Activated naive CD4-positive, alpha-beta T cell treated with anti-CD3 and anti-CD28 coated beads, Interleukin-2, amount 50 U/mL, for 24 hours (primary cell): Measurements from ENCODE around the gene CNPY3.
"Not testable (repeated sequence)": the region's sequence is repeated elsewhere in the genome, so short reads cannot be mapped to it uniquely, and the experiment has no call there.

Source experiments
- H3K27ac Mint-ChIP-seq: one replicate; pipeline ENCODE4 v1.8.0; 2021; ENCODE audit warnings: mild to moderate bottlenecking, mixed read lengths
- H3K27me3 Mint-ChIP-seq: one replicate; pipeline ENCODE4 v1.8.0; 2021; ENCODE audit warnings: mixed read lengths
- H3K36me3 Mint-ChIP-seq: one replicate; pipeline ENCODE4 v1.8.0; 2021; ENCODE audit warnings: mixed read lengths
- H3K4me1 Mint-ChIP-seq: one replicate; pipeline ENCODE4 v1.8.0; 2021; ENCODE audit warnings: mixed read lengths
- H3K4me3 Mint-ChIP-seq: one replicate; pipeline ENCODE4 v1.8.0; 2021; ENCODE audit warnings: mild to moderate bottlenecking, mixed read lengths
- H3K9me3 Mint-ChIP-seq: one replicate; pipeline ENCODE4 v1.8.0; 2021; ENCODE audit warnings: mixed read lengths

The CNPY3 gene

GRCh38 chr6:42937548-42938427, 8.5 kb downstream of the CNPY3 start:
- Mint-ChIP-seq H3K27me3 (no peaks in the 10 kb centered on the region), H3K4me3 (no peak overlapping the region), H3K4me1 (peaks cover 36% of the 10 kb centered on the region), H3K9me3 (no peaks in the 10 kb centered on the region), H3K36me3 (peaks cover 17% of the 10 kb centered on the region), H3K27ac (no peak overlapping the region)

GRCh38 chr6:42938428-42938796, 9.1 kb downstream of the CNPY3 start:
- Mint-ChIP-seq H3K27me3 (no peaks in the 10 kb centered on the region), H3K4me1 (peaks cover 30% of the 10 kb centered on the region), H3K36me3 (peaks cover 13% of the 10 kb centered on the region), H3K27ac (no peak overlapping the region), H3K9me3 (no peaks in the 10 kb centered on the region), H3K4me3 (no peak overlapping the region)

GRCh38 chr6:42938987-42939809, 9.9 kb downstream of the CNPY3 start:
- Mint-ChIP-seq H3K4me3 (no peak overlapping the region), H3K9me3 (no peaks in the 10 kb centered on the region), H3K27me3 (no peaks in the 10 kb centered on the region), H3K4me1 (peaks cover 22% of the 10 kb centered on the region), H3K27ac (peak overlapping the region; percentile 14), H3K36me3 (peaks cover 12% of the 10 kb centered on the region)

GRCh38 chr6:42939810-42940167, 10.5 kb downstream of the CNPY3 start:
- no peaks in the 10 kb centered on the region for H3K9me3 Mint-ChIP-seq
- H3K4me3 Mint-ChIP-seq: no peak overlapping the region
- H3K4me1 Mint-ChIP-seq: peaks cover 20% of the 10 kb centered on the region
- no peaks in the 10 kb centered on the region for H3K27me3 Mint-ChIP-seq
- H3K27ac Mint-ChIP-seq: no peak overlapping the region
- H3K36me3 Mint-ChIP-seq: peaks cover 12% of the 10 kb centered on the region

- H3K36me3 Mint-ChIP-seq: peaks cover 12% of the 10 kb centered on the region
- H3K27ac Mint-ChIP-seq: no peak overlapping the region
- no peaks in the 10 kb centered on the region for H3K9me3 Mint-ChIP-seq
- no peak overlapping the region for H3K4me3 Mint-ChIP-seq
- H3K27me3 Mint-ChIP-seq: no peaks in the 10 kb centered on the region
- peaks cover 16% of the 10 kb centered on the region for H3K4me1 Mint-ChIP-seq
Measured at GRCh38 chr6:42940493-42941045, 11.3 kb downstream of the CNPY3 start.

- not testable (repeated sequence) for H3K9me3 Mint-ChIP-seq, H3K27me3 Mint-ChIP-seq, H3K4me3 Mint-ChIP-seq
- peaks cover 12% of the 10 kb centered on the region for H3K36me3 Mint-ChIP-seq
- H3K4me1 Mint-ChIP-seq: peaks cover 10% of the 10 kb centered on the region
- peak overlapping the region; percentile 51 for H3K27ac Mint-ChIP-seq
Measured at GRCh38 chr6:42941356-42941755, 12.1 kb downstream of the CNPY3 start.

- no peaks in the 10 kb centered on the region for H3K27me3 Mint-ChIP-seq
- H3K4me3 Mint-ChIP-seq: no peak overlapping the region
- no peaks in the 10 kb centered on the region for H3K9me3 Mint-ChIP-seq
- H3K27ac Mint-ChIP-seq: no peak overlapping the region
- peaks cover 8% of the 10 kb centered on the region for H3K36me3 Mint-ChIP-seq
- H3K4me1 Mint-ChIP-seq: peaks cover 4% of the 10 kb centered on the region
Measured at GRCh38 chr6:42942444-42942843, 13.2 kb downstream of the CNPY3 start.

- peak overlapping the region; percentile 43 for H3K27ac Mint-ChIP-seq
- H3K36me3 Mint-ChIP-seq: peaks cover 6% of the 10 kb centered on the region
- H3K4me3 Mint-ChIP-seq: no peak overlapping the region
- no peaks in the 10 kb centered on the region for H3K27me3 Mint-ChIP-seq
- H3K9me3 Mint-ChIP-seq: no peaks in the 10 kb centered on the region
- no peaks in the 10 kb centered on the region for H3K4me1 Mint-ChIP-seq
Measured at GRCh38 chr6:42947950-42948349, 18.7 kb downstream of the CNPY3 start.

- Mint-ChIP-seq H3K4me3 (no peak overlapping the region), H3K27ac (no peak overlapping the region), H3K36me3 (peaks cover 2% of the 10 kb centered on the region), H3K4me1 (no peaks in the 10 kb centered on the region), H3K9me3 (no peaks in the 10 kb centered on the region), H3K27me3 (no peaks in the 10 kb centered on the region)
Measured at GRCh38 chr6:42952389-42952788, 23.1 kb downstream of the CNPY3 start.

GRCh38 chr6:42954405-42954804, 25.1 kb downstream of the CNPY3 start:
- H3K4me3 Mint-ChIP-seq, H3K9me3 Mint-ChIP-seq, H3K4me1 Mint-ChIP-seq, H3K27me3 Mint-ChIP-seq, H3K27ac Mint-ChIP-seq, H3K36me3 Mint-ChIP-seq: not testable (repeated sequence)

- Mint-ChIP-seq H3K4me1 (peaks cover 17% of the 10 kb centered on the region), H3K4me3 (no peak overlapping the region), H3K27me3 (no peaks in the 10 kb centered on the region), H3K27ac (no peak overlapping the region), H3K9me3 (no peaks in the 10 kb centered on the region), H3K36me3 (no peaks in the 10 kb centered on the region)
Measured at GRCh38 chr6:42958125-42958524, 28.8 kb downstream of the CNPY3 start.

GRCh38 chr6:42959917-42960242, 30.6 kb downstream of the CNPY3 start:
- Mint-ChIP-seq H3K4me1 (peaks cover 17% of the 10 kb centered on the region), H3K36me3 (peaks cover 4% of the 10 kb centered on the region), H3K27ac (no peak overlapping the region), H3K9me3 (no peaks in the 10 kb centered on the region), H3K4me3 (peak overlapping the region; percentile 77), H3K27me3 (no peaks in the 10 kb centered on the region)

GRCh38 chr6:42960243-42961019, 31.2 kb downstream of the CNPY3 start, which contains the start of gene GNMT:
Gene GNMT, plus strand, starts transcription at chr6:42960754. Its CDS starts 14 bp downstream, at chr6:42960768.
- no peaks in the 10 kb centered on the region for H3K9me3 Mint-ChIP-seq
- H3K27ac Mint-ChIP-seq: no peak within 1 kb of the TSS
- peaks cover 17% of the 10 kb centered on the region for H3K4me1 Mint-ChIP-seq
- no peaks in the 10 kb centered on the region for H3K27me3 Mint-ChIP-seq
- peak within 1 kb of the TSS; percentile 77 for H3K4me3 Mint-ChIP-seq
- peaks cover 5% of the 10 kb centered on the region for H3K36me3 Mint-ChIP-seq

GRCh38 chr6:42961020-42961470, 31.8 kb downstream of the CNPY3 start:
- Mint-ChIP-seq H3K4me1 (peaks cover 17% of the 10 kb centered on the region), H3K9me3 (no peaks in the 10 kb centered on the region), H3K4me3 (peak overlapping the region; percentile 77), H3K27ac (no peak overlapping the region), H3K36me3 (peaks cover 8% of the 10 kb centered on the region), H3K27me3 (no peaks in the 10 kb centered on the region)

GRCh38 chr6:42962096-42962495, 32.8 kb downstream of the CNPY3 start:
- peaks cover 8% of the 10 kb centered on the region for H3K36me3 Mint-ChIP-seq
- H3K4me1 Mint-ChIP-seq: peaks cover 17% of the 10 kb centered on the region
- peak overlapping the region; percentile 36 for H3K4me3 Mint-ChIP-seq
- no peaks in the 10 kb centered on the region for H3K27me3 Mint-ChIP-seq
- no peak overlapping the region for H3K27ac Mint-ChIP-seq
- H3K9me3 Mint-ChIP-seq: no peaks in the 10 kb centered on the region
